Activated CD4-positive, alpha-beta T cell treated with anti-CD3 and anti-CD28 coated beads for 36 hours (primary cell): ENCODE measurements around the gene PFN4. TPM values are rescaled to one million over a fixed set of nuclear protein-coding genes. Genes with fewer than 3 reads are reported as not detected.

Experiments used
- ATAC-seq: fragments of 200-7000 bp; cut with Tn5 transposase; one replicate; pipeline ENCODE4 v1.10.0; 2021; ENCODE audit warnings: mild to moderate bottlenecking, moderate library complexity
- CTCF ChIA-PET: fragments of 350-600 bp; sonication (Branson Sonifier 250); formaldehyde crosslinking; loops from one replicate; lab custom pipeline; 2021; ENCODE audit warnings: antibody characterized with exemption; lab: Charles Lee
- POLR2A ChIA-PET: fragments of 350-600 bp; sonication (Branson Sonifier 250); formaldehyde crosslinking; loops from one replicate; lab custom pipeline; 2021; ENCODE audit warnings: antibody characterized with exemption, inconsistent platforms; lab: Charles Lee
- DNase-seq: peaks from one replicate; pipeline ENCODE4 v3.0.0-alpha.2; 2020
- H3K27ac Mint-ChIP-seq: one replicate; pipeline ENCODE4 v1.8.0; 2021; ENCODE audit warnings: mixed read lengths
- H3K27me3 Mint-ChIP-seq: one replicate; pipeline ENCODE4 v1.8.0; 2021; ENCODE audit warnings: mixed read lengths
- H3K36me3 Mint-ChIP-seq: one replicate; pipeline ENCODE4 v1.8.0; 2021; ENCODE audit warnings: low read depth, mixed read lengths
- H3K4me1 Mint-ChIP-seq: one replicate; pipeline ENCODE4 v1.8.0; 2021; ENCODE audit warnings: mixed read lengths
- H3K4me3 Mint-ChIP-seq: one replicate; pipeline ENCODE4 v1.8.0; 2021; ENCODE audit warnings: mild to moderate bottlenecking, moderate library complexity, mixed read lengths
- H3K9me3 Mint-ChIP-seq: one replicate; pipeline ENCODE4 v1.8.0; 2021; ENCODE audit warnings: low read depth, mixed read lengths
- intact Hi-C, 2 experiments: fragments of 100-400 bp; cut with DNase I in 1 of 2; cut with micrococcal nuclease in 1 of 2; formaldehyde crosslinking; loops; one replicate each; pipeline versions ENCODE4 v1.14.2 to v1.15.1; 2022 to 2024; cut with DNase I, micrococcal nuclease
- total RNA-seq, 2 experiments: library from RNA; stranded (reverse); gene quantifications; one replicate each; pipeline ENCODE4 v1.2.3, GENCODE V29; 2021

Gene PFN4
- total RNA-seq, 2 experiments from 2014 or later = 0.30 TPM; not detected in 1

DNA sequence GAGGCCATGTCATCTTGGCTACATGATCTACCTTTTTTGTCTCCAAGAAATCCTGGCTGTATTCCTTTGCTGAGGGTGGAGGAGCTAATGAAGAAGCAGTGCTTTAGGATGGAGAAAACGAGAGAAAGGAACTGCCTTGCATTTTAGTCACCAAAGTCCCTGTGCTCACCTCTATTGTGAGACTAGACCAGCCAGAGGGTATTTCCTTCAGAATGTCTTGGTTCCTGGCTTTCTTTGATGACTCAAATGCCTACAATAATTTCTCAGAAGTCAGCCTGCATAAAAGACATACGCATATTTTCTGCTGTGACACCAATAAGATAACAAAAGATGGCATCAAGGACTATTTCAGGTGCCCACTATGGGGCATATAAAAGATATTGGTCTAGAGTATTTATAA lies 57.8 kb downstream of the PFN4 start:
- Mint-ChIP-seq H3K9me3 (no peaks in the 10 kb centered on the region), H3K27ac (no peak overlapping the region), H3K27me3 (no peaks in the 10 kb centered on the region), H3K36me3 (peaks cover 3% of the 10 kb centered on the region), H3K4me1 (peaks cover 9% of the 10 kb centered on the region), H3K4me3 (no peak overlapping the region)
- ChIA-PET CTCF (interaction anchor here (0.6 kb wide), 1 partner anchor 25 kb away, joined by 3 read pairs; no protein-coding TSS in a partner anchor), POLR2A (no interaction called here)
- intact Hi-C loops = no loop called here
- DNase-seq (no peak), ATAC-seq (peak; percentile 70)

Other genes starting within 250 kb of the PFN4 start
- gene ATAD2B, start 196.2 kb downstream of the PFN4 start, total RNA-seq = 10 to 100 TPM; 10.9 to 12.7 TPM
- gene UBXN2A, start 182.9 kb downstream of the PFN4 start, total RNA-seq = 10 to 100 TPM in 1 of 2 experiments, 1 to 10 TPM in 1; 9.1 to 10.5 TPM
- gene MFSD2B, start 113.2 kb downstream of the PFN4 start, total RNA-seq = not detected
- gene WDCP, start 75.9 kb downstream of the PFN4 start, total RNA-seq = 10 to 100 TPM; 13.2 to 21.5 TPM
- 1 to 10 TPM; 1.4 to 1.7 TPM for gene FKBP1B, start 73.6 kb downstream of the PFN4 start, total RNA-seq
- gene SF3B6, start 47.0 kb downstream of the PFN4 start, total RNA-seq = 100 to 1,000 TPM; 128 to 143 TPM
- 1 to 10 TPM; 1.0 to 1.2 TPM for gene TP53I3, start 38.5 kb downstream of the PFN4 start, total RNA-seq
- 10 to 100 TPM in 1 of 2 experiments, 1 to 10 TPM in 1; 5.2 to 10.5 TPM for gene FAM228B, start 135 bp upstream of the PFN4 start, total RNA-seq
- under 1 TPM; 0.16 to 0.28 TPM for gene FAM228A, start 51.7 kb upstream of the PFN4 start, total RNA-seq
- gene ITSN2, start 237.2 kb upstream of the PFN4 start, total RNA-seq = 10 to 100 TPM; 46.0 to 49.6 TPM